ENCODE measurements around the gene ZBTB20. TPM values are rescaled to one million over a fixed set of nuclear protein-coding genes. Genes with fewer than 3 reads are reported as not detected.

The ZBTB20 gene
- total and polyA plus RNA-seq, 10 of the 15 experiments (the other 5 are each of a cell fraction or from before 2014, with no cell fraction given): 0.20 to 5.5 (median 2.2) TPM

DNA sequence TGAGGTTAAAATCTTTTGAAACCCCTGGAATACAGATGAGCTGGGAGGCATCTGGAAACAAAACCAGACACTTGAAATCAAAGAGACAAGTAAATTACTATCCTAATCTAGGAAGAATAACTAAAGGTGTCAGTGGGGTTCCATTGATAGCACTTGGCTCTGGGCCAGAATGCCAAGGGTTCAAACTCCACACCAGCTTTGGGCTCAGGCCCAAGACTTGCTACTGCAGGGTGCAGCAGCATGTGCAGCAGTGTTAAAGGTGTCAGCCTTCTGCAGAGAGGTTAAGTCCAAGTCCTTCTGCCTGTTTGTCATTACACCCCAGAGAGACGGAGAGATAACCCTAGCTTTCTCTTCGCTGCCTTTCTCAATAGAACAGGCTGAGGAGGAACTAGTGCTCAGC is 579.3 kb downstream of the ZBTB20 start:
- intact Hi-C loops (cut with micrococcal nuclease; ENCODE audit: unreplicated experiment) (no loop called here), in situ Hi-C loops (cut with MboI) (no loop called here)
- Histone ChIP-seq H2AFZ (ENCODE audit: control insufficient read depth, low read depth, low read length) (no peak overlapping the region), H3K9ac (ENCODE audit: control insufficient read depth, insufficient read depth, low read length) (no peak overlapping the region), H3K36me3 (ENCODE audit: control insufficient read depth in 2 of 2, insufficient read depth in 2 of 2, low read length in 1 of 2) (no peaks in the 10 kb centered on the region), H3K27me3 (replicated peaks in 1 of 2; ENCODE audit: control insufficient read depth in 2 of 2, insufficient read depth in 2 of 2, low read length in 1 of 2) (no peaks in the 10 kb centered on the region), H3K4me3 (no peak overlapping the region), H3K9me3 (replicated peaks; ENCODE audit: control insufficient read depth, insufficient read depth, low read length) (no peaks in the 10 kb centered on the region), H3K4me2 (ENCODE audit: control insufficient read depth, insufficient read depth) (no peak overlapping the region), H4K20me1 (ENCODE audit: control insufficient read depth, insufficient read depth) (no peaks in the 10 kb centered on the region), H3K4me1 (ENCODE audit: control insufficient read depth, insufficient read depth, low read length) (peaks cover 7% of the 10 kb centered on the region), H3K79me2 (ENCODE audit: control insufficient read depth, insufficient read depth, low read length) (no peaks in the 10 kb centered on the region), H3K27ac (ENCODE audit: control insufficient read depth, insufficient read depth) (no peak overlapping the region)
- BruUV-seq (replicated peaks): no TSS peak
- ChIA-PET CTCF (interaction anchor here (1.2 kb wide), 1 partner anchor 10 kb away, joined by 3 read pairs; no protein-coding TSS in a partner anchor), SMC1A (ENCODE audit: uncharacterized antibody, unreplicated experiment) (interaction anchor here (0.9 to 1.0 kb wide), 2 partner anchors 10 to 18 kb away, joined by 3 to 4 read pairs; no protein-coding TSS in a partner anchor), POLR2A (no interaction called here), RAD21 (ENCODE audit: unreplicated experiment) (no interaction called here)
- DNase-seq (ENCODE audit: low read depth, low spot score) (no peak), FAIRE-seq (no peak), ATAC-seq (no peak)
- 90% methylated on average over 2 of the region's 2 CpGs for WGBS (ENCODE audit: insufficient coverage, insufficient replicate concordance, low lambda C conversion rate, missing lambda C conversion rate)
- TF ChIP-seq HDGF (IDR thresholded peaks at IDR 0.05) (no peak), HSF1 (IDR thresholded peaks at IDR 0.05; ENCODE audit: low read depth, low read length) (no peak), POLR2AphosphoS5 (IDR thresholded peaks at IDR 0.05; ENCODE audit: low read length) (no peak), DPF2 (IDR thresholded peaks at IDR 0.05) (no peak), TBL1XR1 (IDR thresholded peaks at IDR 0.05; ENCODE audit: low read depth, low read length) (no peak), BHLHE40 (IDR thresholded peaks at IDR 0.05; ENCODE audit: borderline replicate concordance in 1 of 2, low read depth in 2 of 2, low read length in 1 of 2) (no peak), SMAD1 (IDR thresholded peaks at IDR 0.05; ENCODE audit: low read depth, partially characterized antibody) (no peak), TCF7 (IDR thresholded peaks at IDR 0.05; ENCODE audit: borderline replicate concordance) (no peak), NR2F1 (conservative IDR thresholded peaks at IDR 0.05) (no peak), ZBED1 (IDR thresholded peaks at IDR 0.05; ENCODE audit: borderline replicate concordance) (no peak), ESRRA (IDR thresholded peaks at IDR 0.05; ENCODE audit: low read length) (no peak)
- TF ChIP-seq, protein P1, sequence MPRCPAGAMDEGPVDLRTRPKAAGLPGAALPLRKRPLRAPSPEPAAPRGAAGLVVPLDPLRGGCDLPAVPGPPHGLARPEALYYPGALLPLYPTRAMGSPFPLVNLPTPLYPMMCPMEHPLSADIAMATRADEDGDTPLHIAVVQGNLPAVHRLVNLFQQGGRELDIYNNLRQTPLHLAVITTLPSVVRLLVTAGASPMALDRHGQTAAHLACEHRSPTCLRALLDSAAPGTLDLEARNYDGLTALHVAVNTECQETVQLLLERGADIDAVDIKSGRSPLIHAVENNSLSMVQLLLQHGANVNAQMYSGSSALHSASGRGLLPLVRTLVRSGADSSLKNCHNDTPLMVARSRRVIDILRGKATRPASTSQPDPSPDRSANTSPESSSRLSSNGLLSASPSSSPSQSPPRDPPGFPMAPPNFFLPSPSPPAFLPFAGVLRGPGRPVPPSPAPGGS (IDR thresholded peaks at IDR 0.05; ENCODE audit: borderline replicate concordance, insufficient read depth, low read depth, low read length, poor library complexity, severe bottlenecking): no peak
